GM12878 (cell line): ENCODE results near the gene SLC36A2. TPM values are rescaled to one million over a fixed set of nuclear protein-coding genes. Genes with fewer than 3 reads are reported as not detected.

Source experiments
- ATAC-seq: fragments of 200-7000 bp; cut with Tn5 transposase; 3 replicates; pipeline ENCODE4 v1.9.1; 2020; ENCODE audit warnings: mild to moderate bottlenecking, moderate library complexity
- BruUV-seq: library from RNA; stranded (reverse); fragments of 400-500 nt; replicated peaks from 2 replicates; lab custom pipeline; 2021; lab: Mats Ljungman, UMichigan
- CTCF ChIA-PET: fragments of 300-600 bp; sonication (Branson Sonifier 250); formaldehyde crosslinking; extraction: SDS; loops from one replicate; lab custom pipeline; 2021; ENCODE audit warnings: inconsistent platforms; lab: Yijun Ruan, JAX
- POLR2A ChIA-PET: fragments of 350-600 bp; formaldehyde crosslinking; extraction: SDS; loops from one replicate; lab custom pipeline; 2021; ENCODE audit warnings: inconsistent platforms; lab: Charles Lee
- RAD21 ChIA-PET: fragments of 300-600 bp; sonication (Branson Sonifier 250); formaldehyde crosslinking; loops from one replicate; lab custom pipeline; 2023; ENCODE audit warnings: antibody characterized with exemption; ENCODE audit not compliant: unreplicated experiment; lab: Charles Lee
- SMC1A ChIA-PET: fragments of 300-600 bp; sonication (Branson Sonifier 250); formaldehyde crosslinking; loops from one replicate; lab custom pipeline; 2023; ENCODE audit not compliant: unreplicated experiment, uncharacterized antibody; lab: Charles Lee
- DNase-seq: peaks from one replicate; pipeline ENCODE4 v3.0.0-alpha.2; 2011; ENCODE audit warnings: low read depth, low spot score
- FAIRE-seq: peaks from 3 replicates; lab custom pipeline; 2011; peaks lifted over from hg19 to GRCh38; lab: Jason Lieb, UNC
- H2AFZ ChIP-seq: 2 replicates; pipeline ENCODE4 v1.6.0; 2011; ENCODE audit warnings: low read depth, low read length, control low read depth; ENCODE audit not compliant: control insufficient read depth
- H3K27ac ChIP-seq: 2 replicates; pipeline ENCODE4 v1.5.1; 2011; ENCODE audit warnings: control low read depth; ENCODE audit not compliant: control insufficient read depth, insufficient read depth
- H3K27me3 ChIP-seq, 2 experiments: replicated peaks in 1 of 2; 2 replicates each; pipeline versions ENCODE4 v1.6.0 to v1.6.1; 2011; ENCODE audit warnings: low read length in 1 of 2; ENCODE audit not compliant: control insufficient read depth in 2 of 2, insufficient read depth in 2 of 2
- H3K36me3 ChIP-seq, 2 experiments: 2 replicates each; pipeline ENCODE4 v1.5.1; 2011; ENCODE audit warnings: low read length in 1 of 2; ENCODE audit not compliant: control insufficient read depth in 2 of 2, insufficient read depth in 2 of 2
- H3K4me1 ChIP-seq: 2 replicates; pipeline ENCODE4 v1.6.1; 2011; ENCODE audit warnings: mild to moderate bottlenecking, low read length, moderate library complexity, mixed read lengths; ENCODE audit not compliant: control insufficient read depth, insufficient read depth
- H3K4me2 ChIP-seq: 2 replicates; pipeline ENCODE4 v1.6.0; 2011; ENCODE audit warnings: control low read depth; ENCODE audit not compliant: control insufficient read depth, insufficient read depth
- H3K4me3 ChIP-seq: fragments of 200-600 bp; sonication (generic); 2 replicates; pipeline ENCODE4 v1.5.1; 2016
- H3K79me2 ChIP-seq: 2 replicates; pipeline ENCODE4 v1.6.0; 2011; ENCODE audit warnings: low read length; ENCODE audit not compliant: control insufficient read depth, insufficient read depth
- H3K9ac ChIP-seq: 2 replicates; pipeline ENCODE4 v1.8.0; 2011; ENCODE audit warnings: low read length, control low read depth, mixed read lengths; ENCODE audit not compliant: control insufficient read depth, insufficient read depth
- H3K9me3 ChIP-seq: replicated peaks from 3 replicates; pipeline ENCODE4 v1.5.1; 2011; ENCODE audit warnings: mild to moderate bottlenecking, low read length; ENCODE audit not compliant: control insufficient read depth, insufficient read depth
- H4K20me1 ChIP-seq: 2 replicates; pipeline ENCODE4 v1.6.0; 2011; ENCODE audit not compliant: control insufficient read depth, insufficient read depth
- CBX5 ChIP-seq: sonication (generic); IDR thresholded peaks from 2 replicates; pipeline ENCODE4 v1.6.1; 2016; ENCODE audit warnings: low read depth, moderate library complexity, mild to moderate bottlenecking, inconsistent platforms
- ETV6 ChIP-seq, 2 experiments: fragments of 450-650 bp in 1 of 2; IDR thresholded peaks in 1 of 2; conservative IDR thresholded peaks in 1 of 2; 2 replicates each; pipeline ENCODE4 v1.6.1; 2014; ENCODE audit warnings: antibody characterized with exemption in 1 of 2, borderline replicate concordance in 1 of 2, low read depth in 1 of 2, mild to moderate bottlenecking in 1 of 2, moderate library complexity in 1 of 2
- HDAC6 ChIP-seq: fragments of 200-600 bp; sonication (generic); IDR thresholded peaks from one replicate; pipeline ENCODE4 v1.8.0; 2017; ENCODE audit warnings: antibody characterized with exemption; ENCODE audit not compliant: unreplicated experiment
- JUND ChIP-seq: IDR thresholded peaks from 2 replicates; pipeline ENCODE4 v1.6.1; 2012; ENCODE audit warnings: low read depth, mild to moderate bottlenecking, low read length, improper control_type of control experiment, moderate library complexity
- NFYA ChIP-seq: IDR thresholded peaks from 2 replicates; pipeline ENCODE4 v1.6.1; 2011; ENCODE audit warnings: low read depth, mild to moderate bottlenecking, low read length, improper control_type of control experiment, borderline replicate concordance
- PAX8 ChIP-seq: fragments of 450-650 bp; IDR thresholded peaks from 2 replicates; pipeline ENCODE4 v1.6.1; 2017; ENCODE audit warnings: mild to moderate bottlenecking, moderate library complexity
- RELA ChIP-seq: fragments of 450-650 bp; IDR thresholded peaks from 2 replicates; pipeline ENCODE4 v1.8.0; 2014; ENCODE audit warnings: borderline replicate concordance; ENCODE audit not compliant: partially characterized antibody
- SMAD5 ChIP-seq: IDR thresholded peaks from 2 replicates; pipeline ENCODE4 v1.6.1; 2016; ENCODE audit warnings: antibody characterized with exemption, low read depth
- TARDBP ChIP-seq: IDR thresholded peaks from 2 replicates; pipeline ENCODE4 v1.6.1; 2016; ENCODE audit warnings: borderline replicate concordance
- ZNF24 ChIP-seq: fragments of 450-650 bp; IDR thresholded peaks from 2 replicates; pipeline ENCODE4 v1.6.1; 2017; ENCODE audit warnings: antibody characterized with exemption, mild to moderate bottlenecking
- WGBS: methylation state at CpG from one replicate; pipeline ENCODE4 v1.1.6; 2016; ENCODE audit warnings: low lambda C conversion rate; ENCODE audit not compliant: insufficient replicate concordance, insufficient coverage; ENCODE audit errors: missing lambda C conversion rate; 5-methylcytosine and 5-hydroxymethylcytosine counted together
- in situ Hi-C: fragments of 300-500 bp; cut with MboI; formaldehyde crosslinking; loops from 9 replicates; pipeline ENCODE4 v1.14.3; 2018; ENCODE audit warnings: mixed read lengths
- intact Hi-C: fragments of 100-400 bp; cut with micrococcal nuclease; formaldehyde crosslinking; loops from one replicate; pipeline ENCODE4 v1.14.2; 2022; ENCODE audit not compliant: unreplicated experiment
- polyA plus RNA-seq, 11 experiments: library from polyadenylated mRNA; depleted of rRNA in 4 of 11; unstranded in 6 of 11; stranded (reverse) in 5 of 11; fragments of >200 nt; fragmentation: Nextera tagmentation in 4 of 11; fragmentation: Illumina TruSeq in 1 of 11; extraction: Ambion mirVana in 4 of 11; extraction: Trizol in 1 of 11; gene quantifications; 1 replicate in 1 of 11; 2 replicates in 10 of 11; pipeline versions ENCODE4 v1.2.1 to v1.2.3, GENCODE V29; 2011 to 2016; ENCODE audit warnings: inconsistent platforms in 2 of 11, missing spikeins in 2 of 11, low read depth in 1 of 11
- total RNA-seq, 4 experiments: library from RNA; depleted of rRNA in 3 of 4; stranded (reverse); fragments of >200 nt in 3 of 4; fragmentation: Illumina TruSeq in 1 of 4; extraction: Trizol in 1 of 4; gene quantifications; 2 replicates each; pipeline versions ENCODE4 v1.2.1 to v1.2.3, GENCODE V29; 2013 to 2021

Gene SLC36A2
- total and polyA plus RNA-seq, 10 of the 15 experiments (the other 5 are each of a cell fraction or from before 2014, with no cell fraction given), result not detected

GRCh38 chr5:151345808-151346478 lies 1.4 kb downstream of the SLC36A2 start:
- SMC1A ChIA-PET, result interaction anchor here (1.0 kb wide), 1 partner anchor 181 kb away, joined by 3 read pairs; no protein-coding TSS in a partner anchor
- TF ChIP-seq JUND (no peak), RELA (no peak), CBX5 (no peak), TARDBP (no peak), HDAC6 (no peak), SMAD5 (no peak), PAX8 (no peak), ETV6 (conservative IDR thresholded peaks at IDR 0.05 in 1 of 2, IDR thresholded peaks at IDR 0.05 in 1 of 2; ENCODE audit: borderline replicate concordance in 1 of 2, low read depth in 1 of 2) (no peak), ZNF24 (no peak), NFYA (no peak)
- Histone ChIP-seq H3K9ac (no peak overlapping the region), H3K4me2 (no peak overlapping the region), H4K20me1 (no peaks in the 10 kb centered on the region; the same call in 1 of the 2 replicates), H3K4me1 (no peaks in the 10 kb centered on the region), H3K36me3 (no peaks in the 10 kb centered on the region), H3K9me3 (no peaks in the 10 kb centered on the region), H3K4me3 (no peak overlapping the region), H3K27ac (no peak overlapping the region), H3K79me2 (no peaks in the 10 kb centered on the region), H3K27me3 (peaks cover 0 to 4% of the 10 kb centered on the region in 2 experiments; a peak in 1 of 4 replicates), H2AFZ (no peak overlapping the region)
- 3% methylated on average over 8 of the region's 8 CpGs for WGBS
- RAD21 ChIA-PET, result no interaction called here
- BruUV-seq, result no TSS peak
- CTCF ChIA-PET, result no interaction called here
- intact Hi-C loops (no loop called here), in situ Hi-C loops (no loop called here)
- POLR2A ChIA-PET, result no interaction called here
- ATAC-seq, result no peak
- no peak for DNase-seq
- no peak for FAIRE-seq
